NCI-H226 (cell line): Measurements from ENCODE around the gene LHX8.
"Not testable (repeated sequence)": the region's sequence is repeated elsewhere in the genome, so short reads cannot be mapped to it uniquely, and the experiment has no call there.

Source experiments
- DNase-seq: peaks from one replicate; pipeline ENCODE4 v3.0.0-alpha.2; 2015

Gene LHX8

GRCh38 chr1:75132812-75133619 lies 1.2 kb upstream of the LHX8 start:
- no peak for DNase-seq

- DNase-seq: no peak
Measured at GRCh38 chr1:75134647-75135572, 722 bp downstream of the LHX8 start.

GRCh38 chr1:75135573-75136194 lies 1.5 kb downstream of the LHX8 start:
- no peak for DNase-seq

GRCh38 chr1:75136195-75136815 lies 2.1 kb downstream of the LHX8 start:
- DNase-seq: no peak

GRCh38 chr1:75136921-75137641 lies 2.9 kb downstream of the LHX8 start:
- no peak for DNase-seq

GRCh38 chr1:75152092-75152491 lies 17.9 kb downstream of the LHX8 start:
- DNase-seq: no peak

- DNase-seq: no peak
Measured at GRCh38 chr1:75159154-75159553, 25.0 kb downstream of the LHX8 start.

GRCh38 chr1:75165264-75165663 lies 31.1 kb downstream of the LHX8 start:
- no peak for DNase-seq

GRCh38 chr1:75166821-75167220 lies 32.6 kb downstream of the LHX8 start:
- DNase-seq: no peak

- DNase-seq: no peak
Measured at GRCh38 chr1:75170011-75170410, 35.8 kb downstream of the LHX8 start.

- no peak for DNase-seq
Measured at GRCh38 chr1:75170981-75171380, 36.8 kb downstream of the LHX8 start.

- no peak for DNase-seq
Measured at GRCh38 chr1:75171876-75172275, 37.7 kb downstream of the LHX8 start.

GRCh38 chr1:75172556-75172955 lies 38.4 kb downstream of the LHX8 start:
- no peak for DNase-seq

- no peak for DNase-seq
Measured at GRCh38 chr1:75174031-75174760, 40.0 kb downstream of the LHX8 start.

- DNase-seq: not testable (repeated sequence)
Measured at GRCh38 chr1:75181214-75181955, 47.2 kb downstream of the LHX8 start.

GRCh38 chr1:75188892-75189291 lies 54.7 kb downstream of the LHX8 start:
- no peak for DNase-seq

- no peak for DNase-seq
Measured at GRCh38 chr1:75198163-75198562, 64.0 kb downstream of the LHX8 start.

- DNase-seq: no peak
Measured at GRCh38 chr1:75198761-75199160, 64.6 kb downstream of the LHX8 start.

GRCh38 chr1:75202751-75203150 lies 68.6 kb downstream of the LHX8 start:
- DNase-seq: no peak

- peak; percentile 2 for DNase-seq
Measured at GRCh38 chr1:75203415-75204277, 69.5 kb downstream of the LHX8 start.
